ENCODE data around the gene SMIM43. TPM values are rescaled to one million over a fixed set of nuclear protein-coding genes. Genes with fewer than 3 reads are reported as not detected.

SMIM43 gene
- total and polyA plus RNA-seq, 9 of the 15 experiments (the other 6 are each of a cell fraction or from before 2014, with no cell fraction given) = not detected

- TF ChIP-seq AFF4 (CRISPR knock-in tag; IDR thresholded peaks at IDR 0.05) = no peak
- TF ChIP-seq EZH2 (IDR thresholded peaks at IDR 0.05; ENCODE audit: borderline replicate concordance, low read depth, low read length) = no peak
- TF ChIP-seq BMI1 (IDR thresholded peaks at IDR 0.05; ENCODE audit: low read length) = no peak
- no peak for TF ChIP-seq ETS1 (conservative IDR thresholded peaks at IDR 0.05; ENCODE audit: control insufficient read depth, low read depth, low read length)
Observed at GRCh38 chr4:121736735-121737351, 28.1 kb downstream of the SMIM43 start (continued).

DNA sequence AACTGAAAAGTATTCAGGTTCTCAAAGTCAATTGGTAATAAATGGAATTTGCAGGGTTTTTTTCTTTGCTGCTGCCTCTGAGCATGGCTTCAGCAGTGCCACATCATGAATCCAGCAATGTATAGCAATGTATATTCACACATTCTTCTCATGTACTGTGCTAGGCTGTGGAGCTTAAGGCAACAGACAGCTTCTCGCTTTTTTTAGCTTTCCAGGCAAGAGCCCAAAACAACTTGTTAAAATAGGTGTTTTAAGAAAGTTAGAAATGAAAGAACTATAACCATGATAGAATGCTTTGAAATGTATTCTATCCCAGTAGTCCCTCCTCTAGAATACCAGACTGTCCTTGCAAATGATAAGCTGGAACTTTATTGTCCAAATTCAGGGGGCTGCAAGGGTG lies 30.4 kb downstream of the SMIM43 start:
- CTCF ChIA-PET (ENCODE audit: low intra/inter-chr PET ratio) = no interaction called here
- H4K20me1 ChIP-seq (replicated peaks; ENCODE audit: control insufficient read depth, insufficient read depth, low read length) = no peaks in the 10 kb centered on the region
- H3K4me3 ChIP-seq = no peak overlapping the region
- POLR2A ChIA-PET = no interaction called here
- no peaks in the 10 kb centered on the region for H3K9me1 ChIP-seq (ENCODE audit: control insufficient read depth, insufficient read depth, low read length)
- in situ Hi-C loops (cut with MboI) (loop anchor here (10.0 kb wide), 1 partner anchor 250 kb away; no protein-coding TSS in a partner anchor), intact Hi-C loops (cut with micrococcal nuclease) (loop anchor here (10.0 kb wide), 1 partner anchor 1580 kb away; no protein-coding TSS in a partner anchor)
- H2AFZ ChIP-seq (ENCODE audit: low read depth, low read length) = no peak overlapping the region
- H3K9me3 ChIP-seq (replicated peaks; ENCODE audit: control insufficient read depth, insufficient read depth, low read depth, low read length) = no peaks in the 10 kb centered on the region
- no peak overlapping the region for H3K9ac ChIP-seq (ENCODE audit: insufficient read depth in 1 of 2, low read depth in 2 of 2, low read length in 2 of 2)
- DNase-seq (ENCODE audit: extremely low read depth in 1 of 4, low spot score in 3 of 4) (no peak), ATAC-seq (no peak), FAIRE-seq (no peak)
- H3K36me3 ChIP-seq (ENCODE audit: control insufficient read depth, insufficient read depth, low read length) = no peaks in the 10 kb centered on the region
- H3K79me2 ChIP-seq (ENCODE audit: control insufficient read depth, insufficient read depth, low read length) = no peaks in the 10 kb centered on the region
- no peaks in the 10 kb centered on the region for H3K4me1 ChIP-seq (replicated peaks in 1 of 2; ENCODE audit: control insufficient read depth in 2 of 2, insufficient read depth in 2 of 2, low read length in 2 of 2)
- no peak overlapping the region for H3K4me2 ChIP-seq (ENCODE audit: insufficient read depth, low read length)
- 0% methylated on average over 1 of the region's 1 CpG for WGBS (ENCODE audit: insufficient coverage, low coverage, missing lambda C conversion rate)
- H3K27me3 ChIP-seq (ENCODE audit: control insufficient read depth in 2 of 2, insufficient read depth in 2 of 2, low read length in 2 of 2) = peaks cover 7 to 13% of the 10 kb centered on the region in 2 experiments; a peak in 4 of 5 replicates
- BruUV-seq (replicated peaks) = no TSS peak
- H3K27ac ChIP-seq (ENCODE audit: extremely low read depth, low read depth, low read length) = no peak overlapping the region
- TF ChIP-seq CBX1 (IDR thresholded peaks at IDR 0.05; ENCODE audit: low read depth) = no peak
- no peak for TF ChIP-seq RBM34 (IDR thresholded peaks at IDR 0.05; ENCODE audit: borderline replicate concordance, insufficient read depth, low read length)
- TF ChIP-seq BDP1 (IDR thresholded peaks at IDR 0.05; ENCODE audit: insufficient read depth, insufficient read length) = no peak
